Activated T-cell treated with anti-CD3 and anti-CD28 coated beads for 24 hours (primary cell): ENCODE data around the gene MAP2K1.

ENCODE experiments used
- DNase-seq: peaks from one replicate; pipeline ENCODE4 v3.0.0-alpha.2; 2020; ENCODE audit warnings: low read depth

The MAP2K1 gene

DNA sequence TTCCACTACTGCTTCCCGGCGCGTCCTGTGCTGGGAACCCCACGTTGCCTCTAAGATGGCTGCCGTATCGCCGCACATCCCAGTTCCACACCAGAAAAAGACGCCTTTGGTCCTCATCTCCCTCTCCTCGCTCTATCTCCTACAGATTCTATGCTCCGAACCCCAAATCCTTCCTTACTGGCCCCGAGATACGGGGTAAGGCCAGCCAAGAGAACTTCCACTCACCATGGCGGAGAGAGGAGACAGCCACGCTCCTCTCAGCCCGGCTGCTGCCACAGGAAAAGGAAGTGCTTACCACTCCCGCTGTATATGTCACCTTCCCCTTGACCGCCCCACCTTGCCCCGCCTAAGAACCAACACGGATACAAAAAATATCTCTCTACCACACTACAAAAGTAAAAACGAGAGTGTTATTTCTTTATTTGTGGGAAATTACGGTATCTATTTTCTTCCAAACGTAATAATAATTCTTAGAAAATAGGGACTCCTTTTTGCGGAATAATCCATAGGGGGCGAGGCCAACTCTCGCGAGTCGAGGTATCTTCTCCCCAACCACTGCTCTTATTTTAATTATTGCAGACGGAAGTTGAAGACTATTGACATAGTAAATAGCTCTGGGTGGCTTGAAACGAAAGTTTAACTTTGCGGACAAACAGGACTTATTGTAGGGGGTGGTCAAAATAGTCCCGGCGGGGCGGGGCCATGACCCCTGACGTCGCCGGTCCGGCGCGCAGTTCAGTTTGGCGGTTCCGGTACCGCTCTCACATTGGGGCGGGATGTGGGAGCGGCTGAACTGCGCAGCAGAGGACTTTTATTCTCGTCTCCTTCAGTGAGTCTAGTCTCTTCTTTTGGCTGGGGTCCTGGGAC, 118.1 kb downstream of the MAP2K1 start, which contains the start of the genes RPL4 and ZWILCH:
Gene RPL4 (minus strand): TSS at position 293 of the 867 bp plus-strand sequence. CDS start 65 bp downstream, at position 228.
Gene ZWILCH (plus strand): TSS at position 764 of the 867 bp plus-strand sequence. CDS start 13 bp downstream, at position 777.
- DNase-seq, result peak; percentile 77

DNA sequence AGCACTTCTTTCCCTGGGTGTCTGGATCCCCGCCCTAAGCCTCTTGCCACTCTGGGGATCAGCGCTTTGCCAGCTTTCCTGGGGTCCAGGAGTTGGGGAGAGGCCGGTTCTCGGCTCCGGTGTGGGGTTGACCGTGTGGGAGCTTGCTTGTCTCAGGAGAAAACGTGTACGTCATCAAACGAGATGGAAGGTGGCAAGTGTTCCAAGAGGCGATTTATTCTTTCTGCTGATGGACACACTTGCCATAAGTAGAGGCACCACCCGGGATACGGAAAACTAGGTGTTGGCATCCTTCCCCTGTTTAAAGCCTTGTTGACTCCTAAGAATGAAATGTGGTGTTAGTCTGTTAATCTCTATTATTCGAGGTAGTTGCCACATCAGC, 118.7 kb downstream of the MAP2K1 start:
- no peak for DNase-seq

GRCh38 chr15:66505818-66506217, 119.1 kb downstream of the MAP2K1 start:
- DNase-seq, result no peak

DNA sequence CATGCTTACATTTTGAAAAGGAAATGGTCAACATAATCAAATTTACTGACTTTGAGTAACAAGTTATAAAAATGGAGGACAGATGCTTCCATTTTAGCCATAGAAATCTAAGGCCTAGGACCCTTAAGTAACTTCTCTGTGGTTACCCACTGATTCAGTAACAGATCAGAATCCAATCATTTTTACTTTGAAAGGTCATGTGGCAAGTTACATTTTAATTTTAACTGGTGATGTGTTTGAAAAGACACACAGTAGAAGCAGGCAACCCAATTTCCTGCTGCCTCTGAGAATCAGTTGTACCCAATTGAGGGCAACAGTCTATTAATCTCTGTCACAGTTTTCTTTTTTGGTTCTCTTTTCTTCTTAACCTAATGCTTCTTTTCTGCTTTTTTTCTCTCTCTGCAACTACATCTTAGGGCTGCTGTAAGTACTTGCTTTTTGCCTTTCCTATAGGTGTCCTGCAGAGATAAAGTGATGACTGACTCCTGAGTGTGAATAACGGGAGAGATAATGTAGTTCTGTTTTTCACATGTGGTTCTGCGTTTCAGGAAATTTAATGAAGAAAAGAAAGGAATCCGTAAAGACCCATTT, 121.7 kb downstream of the MAP2K1 start:
- DNase-seq, result no peak

GRCh38 chr15:66514586-66514985, 127.9 kb downstream of the MAP2K1 start:
- no peak for DNase-seq

DNA sequence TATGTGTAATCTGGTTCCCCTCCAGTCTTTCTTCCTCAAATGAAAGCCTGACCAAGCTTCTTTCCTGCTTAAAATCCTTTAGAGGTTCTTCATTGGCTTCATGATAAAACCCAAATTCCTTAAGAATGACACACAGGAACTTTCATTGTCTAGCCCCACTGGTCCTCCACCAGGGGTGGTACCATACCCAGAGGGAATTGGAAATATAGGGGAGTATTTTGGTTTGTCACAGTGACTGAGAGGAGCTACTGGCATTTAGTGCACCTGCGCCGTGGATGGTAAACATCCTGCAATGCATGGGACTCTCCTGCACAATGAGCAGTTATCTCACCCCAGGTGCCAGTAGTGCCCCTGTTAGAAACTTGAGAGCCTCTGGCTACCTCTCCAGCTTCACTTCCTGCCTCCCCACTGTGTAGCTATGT, 129.2 kb downstream of the MAP2K1 start:
- DNase-seq, result no peak

- no peak for DNase-seq
Measured at GRCh38 chr15:66523926-66524325, 137.2 kb downstream of the MAP2K1 start.

DNA sequence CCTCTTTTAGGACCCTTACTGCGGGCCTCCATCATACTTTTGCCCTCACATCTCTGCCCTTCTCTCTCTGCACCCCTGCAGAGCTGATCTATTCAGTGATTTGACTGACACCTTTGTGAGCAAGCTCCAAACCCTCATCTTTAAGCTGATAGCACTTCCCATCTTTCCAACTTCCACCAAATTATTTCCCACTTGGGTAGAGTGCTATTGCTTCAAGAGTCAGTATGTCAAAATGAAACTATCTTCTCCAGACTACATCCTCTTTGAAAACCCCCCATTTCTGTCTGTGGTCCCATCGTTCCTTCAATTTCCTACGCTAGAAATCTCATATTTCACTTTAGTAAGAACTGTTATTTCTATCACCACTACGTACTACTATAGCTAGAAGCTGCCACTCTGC, 138.1 kb downstream of the MAP2K1 start:
- no peak for DNase-seq

GRCh38 chr15:66535056-66535455, 148.3 kb downstream of the MAP2K1 start:
- no peak for DNase-seq
